Stimulated activated CD4-positive, alpha-beta T cell treated with anti-CD3 and anti-CD28 coated beads, Interleukin-1b, Interleukin-23, amount 100 ng/mL, for 24 hours (primary cell): ENCODE measurements around the gene JAM3.
"Not testable (repeated sequence)": the region's sequence is repeated elsewhere in the genome, so short reads cannot be mapped to it uniquely, and the experiment has no call there.

Source experiments
- DNase-seq, 4 experiments: peaks; one replicate each; pipeline ENCODE4 v3.0.0-alpha.2; 2020; ENCODE audit warnings: low read depth in 4 of 4, low spot score in 1 of 4

JAM3 gene

DNA sequence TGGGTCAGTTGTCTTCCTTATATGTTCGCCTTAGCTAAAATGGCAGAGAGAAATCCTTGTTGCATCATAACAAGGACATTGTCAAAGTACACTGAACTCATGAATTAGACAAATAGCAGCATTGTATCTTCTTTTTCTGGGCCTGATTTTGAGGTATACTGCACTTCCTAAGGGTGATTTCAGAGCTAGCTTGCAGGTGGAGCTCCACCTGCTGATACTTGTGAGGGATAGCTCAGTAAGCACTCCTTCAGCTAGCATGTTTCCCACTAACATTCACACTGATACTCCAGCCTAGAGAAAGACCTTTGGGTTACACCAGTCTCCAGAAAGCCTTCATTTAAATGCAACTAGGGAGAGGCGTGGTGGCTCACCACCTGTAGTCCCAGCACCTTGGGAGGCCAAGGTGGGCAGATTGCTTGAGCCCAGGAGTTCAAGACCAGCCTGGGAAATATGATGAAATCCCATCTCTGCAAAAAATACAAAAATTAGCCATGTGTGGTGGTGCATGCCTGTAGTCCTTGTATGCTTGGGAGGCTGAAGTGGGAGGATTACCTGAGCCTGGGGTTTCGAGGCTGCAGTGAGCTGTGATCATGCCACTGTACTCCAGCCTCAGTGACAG, 29.8 kb downstream of the JAM3 start:
- DNase-seq, result no peak

- no peak for DNase-seq
Measured at GRCh38 chr11:134100171-134100570, 31.3 kb downstream of the JAM3 start.

DNA sequence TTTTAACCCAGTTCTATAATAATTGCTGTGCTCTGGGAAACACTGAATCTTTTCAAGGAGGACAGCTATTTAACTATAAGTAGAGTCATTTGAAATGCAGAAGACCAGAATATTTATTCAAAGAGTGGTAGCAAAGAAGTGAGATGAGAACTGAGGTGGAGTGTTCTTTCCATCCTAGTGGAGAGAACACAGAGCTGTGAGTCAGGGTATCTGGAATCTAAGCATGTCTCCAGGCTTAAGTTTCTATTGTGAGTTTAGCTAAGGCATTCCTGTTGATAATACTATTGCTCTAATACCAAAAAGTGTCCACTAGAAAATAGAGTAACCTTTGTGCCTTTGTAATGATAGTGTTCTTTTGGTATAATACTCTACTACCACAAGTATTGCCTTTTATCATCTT, 32.4 kb downstream of the JAM3 start:
- DNase-seq, result no peak

- DNase-seq, result no peak
Measured at GRCh38 chr11:134110252-134110815, 41.5 kb downstream of the JAM3 start.

GRCh38 chr11:134113787-134114186, 44.9 kb downstream of the JAM3 start:
- DNase-seq, result not testable (repeated sequence)

DNA sequence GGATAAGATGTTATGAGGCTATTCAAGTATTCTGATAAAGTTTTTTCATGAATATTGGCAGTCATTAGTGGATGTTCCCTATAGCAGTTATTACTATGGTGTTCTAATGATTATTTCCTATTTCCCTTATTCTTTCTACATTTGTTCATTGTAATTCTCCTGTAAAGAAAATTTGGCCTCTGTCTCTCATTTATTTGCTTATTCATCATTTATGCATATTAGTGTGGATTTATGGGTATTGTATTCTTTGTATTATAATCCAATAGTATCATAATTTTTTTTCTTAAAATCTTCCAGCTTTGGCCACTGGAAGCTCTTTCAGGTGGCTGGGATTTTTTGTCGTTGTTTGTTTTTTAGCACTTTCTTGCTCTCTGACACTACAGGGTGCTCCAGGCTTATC, 47.3 kb downstream of the JAM3 start:
- no peak for DNase-seq

GRCh38 chr11:134118006-134118405, 49.1 kb downstream of the JAM3 start:
- DNase-seq, result no peak

GRCh38 chr11:134119094-134119493, 50.2 kb downstream of the JAM3 start:
- DNase-seq, result no peak

DNA sequence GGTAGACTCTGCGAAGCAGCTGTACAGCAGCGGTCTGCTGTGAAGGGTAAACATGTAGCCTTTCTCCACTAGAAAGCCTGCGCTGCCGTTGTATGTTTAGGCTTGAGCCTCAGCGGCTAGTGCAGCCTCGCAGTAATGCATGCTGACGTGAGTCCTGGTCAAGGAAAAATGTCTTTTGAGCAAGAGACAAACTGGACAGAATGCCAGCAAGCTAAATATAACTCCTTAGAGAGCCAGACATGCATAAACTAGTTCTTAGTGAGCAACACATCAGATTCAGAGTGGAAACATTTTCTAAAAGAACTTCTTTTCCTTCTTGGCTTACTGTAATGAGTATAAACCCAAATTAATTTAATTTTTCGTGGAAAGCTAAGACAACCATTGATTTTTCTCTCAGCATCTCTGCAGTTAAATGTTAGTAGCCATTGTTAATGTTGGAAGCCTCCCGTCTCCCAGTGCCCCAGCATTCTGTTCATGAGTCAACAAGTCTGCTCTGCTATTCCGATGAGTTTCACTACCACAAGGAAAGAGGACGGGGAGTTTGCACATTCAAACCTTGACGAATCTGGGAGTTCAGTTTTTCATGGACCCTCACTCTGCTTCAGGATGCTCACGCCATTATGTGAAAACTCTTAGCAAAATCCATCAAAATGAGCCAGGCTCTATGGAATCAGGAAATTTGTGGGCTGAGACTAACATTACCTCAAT, 51.4 kb downstream of the JAM3 start:
- DNase-seq, result no peak

- DNase-seq, result no peak
Measured at GRCh38 chr11:134120921-134121526, 52.2 kb downstream of the JAM3 start.

DNA sequence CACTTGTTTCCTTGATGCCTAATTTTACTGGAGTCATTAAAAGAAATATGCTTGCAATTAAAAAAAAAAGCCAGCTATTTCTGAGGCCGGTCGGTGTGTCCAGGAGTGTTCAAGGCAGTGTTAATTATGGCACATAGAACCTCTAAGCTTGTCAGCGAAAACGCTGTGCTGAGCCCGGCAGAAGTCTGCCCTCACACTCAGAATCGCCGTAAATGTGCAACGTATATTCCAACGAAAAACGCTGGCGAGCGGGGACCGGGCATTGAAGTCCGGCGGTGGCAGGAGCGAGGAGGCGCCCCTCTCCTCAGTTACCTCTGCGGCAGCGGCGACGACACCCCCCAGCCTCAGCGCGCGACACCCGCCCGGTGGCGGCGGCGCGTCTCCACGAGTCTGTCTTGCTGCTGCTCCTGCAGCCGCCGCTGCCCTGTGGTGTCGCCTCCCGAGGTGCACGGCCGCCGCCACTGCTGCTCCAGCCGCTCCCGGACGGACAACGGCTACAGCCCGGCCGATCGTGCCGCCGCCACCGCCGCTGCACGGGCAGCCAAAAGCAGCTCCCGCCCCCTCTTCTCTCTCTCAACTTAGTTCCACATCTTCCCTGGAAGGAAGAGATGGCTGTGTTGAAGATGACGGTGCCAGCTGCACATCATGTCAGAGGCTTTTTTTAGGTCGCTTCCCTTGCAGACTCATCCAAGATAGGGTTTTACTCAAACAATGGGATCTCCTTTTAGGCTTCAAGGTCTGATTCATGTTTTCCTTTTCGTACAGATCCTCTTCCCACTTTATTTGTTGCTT, 56.0 kb downstream of the JAM3 start:
- DNase-seq, result no peak

GRCh38 chr11:134125507-134125906, 56.6 kb downstream of the JAM3 start:
- no peak for DNase-seq

GRCh38 chr11:134126217-134126822, 57.4 kb downstream of the JAM3 start:
- no peak for DNase-seq

DNA sequence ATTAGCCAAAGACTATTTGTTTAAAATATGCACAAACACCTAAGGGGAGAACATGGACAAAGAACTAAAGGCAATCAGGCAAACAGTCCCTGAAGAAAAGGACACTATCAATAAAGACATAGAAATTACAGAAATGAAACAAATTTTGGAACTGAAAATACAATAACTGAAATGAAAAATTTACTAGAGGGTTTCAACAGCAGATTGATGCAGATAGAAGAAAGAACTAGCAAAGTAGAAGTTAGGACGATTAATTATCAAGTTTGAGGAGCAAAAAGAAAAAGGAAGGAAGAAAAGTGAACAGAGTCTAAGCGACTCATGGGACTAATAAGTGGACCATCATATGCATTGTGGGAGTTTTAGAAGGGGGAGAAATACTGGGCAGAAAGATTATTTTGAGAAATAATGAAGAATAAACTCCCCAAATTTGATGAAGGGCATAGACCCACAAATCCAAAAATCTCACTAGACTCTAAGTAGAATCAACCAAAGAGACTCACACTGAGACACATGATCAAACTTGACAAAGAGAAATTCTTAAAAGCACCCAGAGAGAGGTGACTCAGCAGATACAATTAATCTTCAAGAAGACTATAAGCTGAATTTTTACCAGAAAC, 62.9 kb downstream of the JAM3 start:
- DNase-seq, result no peak

DNA sequence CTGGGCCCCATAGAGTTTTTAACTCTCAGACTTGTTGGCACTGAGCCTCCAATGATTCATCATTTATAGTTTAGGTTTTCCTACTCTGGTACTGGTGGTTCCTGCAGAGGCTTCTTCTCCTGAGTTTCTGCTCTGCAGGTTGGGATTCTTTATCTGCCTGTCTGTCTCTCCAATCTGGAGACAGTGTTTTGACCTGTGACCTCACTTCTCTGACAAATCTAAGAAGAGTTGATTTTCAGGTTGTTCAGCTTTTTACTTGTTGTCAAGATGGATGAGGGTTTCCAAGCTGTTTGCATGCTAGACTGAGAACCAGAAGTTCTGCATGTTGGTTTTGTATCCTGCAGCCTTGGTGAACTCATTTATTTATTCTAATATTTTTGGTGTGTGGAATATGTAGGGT, 63.9 kb downstream of the JAM3 start:
- DNase-seq, result no peak

- no peak for DNase-seq
Measured at GRCh38 chr11:134134167-134134566, 65.3 kb downstream of the JAM3 start.

DNA sequence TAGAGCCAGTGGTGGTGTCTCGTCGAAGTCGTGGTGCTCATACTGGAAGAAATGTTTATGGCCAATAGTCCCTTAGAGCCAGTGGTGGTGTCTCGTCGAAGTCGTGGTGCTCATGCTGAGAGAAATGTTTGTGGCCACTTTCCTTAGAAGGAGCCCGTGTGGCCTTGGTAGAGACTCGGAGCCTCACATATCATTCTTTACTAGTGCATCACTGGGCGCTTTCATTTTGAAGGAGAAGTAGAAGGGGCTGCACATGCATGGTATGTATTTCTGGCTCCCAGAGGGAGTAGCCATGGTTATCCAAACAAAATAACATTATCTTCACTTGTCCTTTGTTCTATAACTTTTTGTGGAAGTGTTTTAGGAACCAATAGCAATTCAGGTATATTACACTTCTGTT, 69.5 kb downstream of the JAM3 start:
- no peak for DNase-seq

DNA sequence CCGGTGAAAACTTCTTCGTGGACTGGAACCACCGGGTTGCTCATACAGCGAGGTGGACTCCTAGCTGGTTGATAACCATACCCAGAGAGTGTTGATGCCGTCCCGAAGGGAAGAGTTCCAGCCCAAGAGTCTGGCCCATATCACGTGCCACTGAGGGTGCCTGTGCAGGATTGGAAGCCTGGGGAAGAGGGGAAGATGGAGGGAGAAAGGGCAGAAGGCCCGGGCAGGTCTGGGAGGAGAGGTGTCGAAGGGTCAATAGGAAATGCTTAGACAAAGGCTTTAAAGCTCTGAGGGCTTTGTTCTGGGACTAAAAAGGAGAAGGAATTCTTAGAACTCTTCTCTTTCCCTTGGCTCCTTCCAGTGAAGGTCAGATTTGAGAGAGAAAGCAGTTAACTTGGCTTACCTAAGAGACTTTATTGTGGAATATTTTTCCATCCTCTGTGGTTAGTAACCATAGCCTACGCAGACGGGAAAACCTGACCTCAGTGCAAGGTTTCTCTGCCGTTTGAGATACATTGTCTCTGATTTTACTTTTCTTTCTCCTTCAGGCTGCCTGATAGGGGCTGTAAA, 70.5 kb downstream of the JAM3 start:
- no peak for DNase-seq

- DNase-seq, result peak in 1 of 4 experiments; percentile 22
Measured at GRCh38 chr11:134139873-134140331, 71.0 kb downstream of the JAM3 start.

DNA sequence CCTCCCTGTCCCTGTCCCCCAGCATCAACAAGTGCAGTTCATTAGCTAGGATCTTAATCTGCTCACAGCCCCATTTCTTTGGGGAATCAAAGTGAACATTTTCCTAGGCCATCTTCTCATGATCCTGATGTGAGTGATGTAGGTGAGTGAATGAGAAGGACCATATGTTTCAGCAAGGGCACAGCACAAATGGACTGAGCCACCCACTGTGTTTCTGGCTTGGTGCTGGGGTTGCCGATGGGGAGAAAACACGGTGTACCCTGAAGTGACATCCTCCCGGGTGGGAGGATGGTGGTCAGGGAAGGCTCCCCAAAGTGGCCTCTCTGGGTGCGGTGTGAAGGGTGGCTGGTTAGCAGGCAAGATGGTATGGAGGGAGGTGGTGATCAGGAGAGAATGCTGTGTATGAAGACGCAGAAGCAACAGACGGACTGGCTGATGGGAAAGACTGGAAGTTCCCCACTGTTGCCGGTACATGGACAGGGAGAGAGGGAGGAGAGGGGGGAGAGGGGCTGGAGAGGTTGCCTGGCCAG, 72.2 kb downstream of the JAM3 start:
- DNase-seq, result no peak
